ENCODE results near the gene HELZ.

Gene HELZ

DNA sequence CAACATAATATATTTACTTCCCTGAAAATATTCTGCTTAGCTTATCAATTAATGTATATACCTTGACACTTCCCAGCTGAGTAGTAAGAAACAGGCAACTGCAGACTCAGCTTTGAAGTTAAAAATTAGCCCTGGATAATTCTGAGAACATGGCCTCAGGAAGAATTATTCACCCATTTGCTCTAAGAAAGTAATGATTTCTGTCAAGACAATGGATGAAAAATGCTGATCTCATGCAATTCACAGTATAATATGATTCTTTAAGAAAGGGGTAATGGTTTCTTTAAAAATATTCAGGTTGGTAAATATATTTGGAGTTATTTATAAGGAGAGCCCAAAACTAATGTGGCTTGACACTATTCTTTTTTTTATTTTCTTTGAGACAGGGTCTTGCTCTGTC lies 111.8 kb downstream of the HELZ start (continued):
- TF ChIP-seq, protein P1, sequence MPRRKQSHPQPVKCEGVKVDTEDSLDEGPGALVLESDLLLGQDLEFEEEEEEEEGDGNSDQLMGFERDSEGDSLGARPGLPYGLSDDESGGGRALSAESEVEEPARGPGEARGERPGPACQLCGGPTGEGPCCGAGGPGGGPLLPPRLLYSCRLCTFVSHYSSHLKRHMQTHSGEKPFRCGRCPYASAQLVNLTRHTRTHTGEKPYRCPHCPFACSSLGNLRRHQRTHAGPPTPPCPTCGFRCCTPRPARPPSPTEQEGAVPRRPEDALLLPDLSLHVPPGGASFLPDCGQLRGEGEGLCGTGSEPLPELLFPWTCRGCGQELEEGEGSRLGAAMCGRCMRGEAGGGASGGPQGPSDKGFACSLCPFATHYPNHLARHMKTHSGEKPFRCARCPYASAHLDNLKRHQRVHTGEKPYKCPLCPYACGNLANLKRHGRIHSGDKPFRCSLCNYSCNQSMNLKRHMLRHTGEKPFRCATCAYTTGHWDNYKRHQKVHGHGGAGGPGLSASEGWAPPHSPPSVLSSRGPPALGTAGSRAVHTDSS (tag by site-specific recombination; IDR thresholded peaks at IDR 0.05): no peak

DNA sequence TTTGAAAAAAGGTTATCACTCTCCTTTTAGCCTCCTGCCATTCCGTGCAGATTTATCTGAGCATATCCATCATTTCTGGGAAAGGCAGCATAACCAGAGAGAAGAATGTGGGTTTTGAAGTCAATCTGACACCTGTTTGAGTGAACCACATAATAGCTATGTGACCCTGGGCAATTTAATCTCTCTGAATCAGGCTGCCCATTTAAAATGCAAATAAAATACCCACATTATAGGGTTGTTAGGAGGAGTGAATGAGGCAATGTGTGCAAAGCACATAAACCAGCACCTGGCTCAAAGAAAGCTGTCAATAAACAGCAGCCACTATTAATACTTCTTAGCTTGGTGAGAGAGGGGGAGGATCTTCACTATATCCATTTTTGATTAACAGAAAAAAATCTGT lies 112.6 kb downstream of the HELZ start:
- peaks cover 13% of the 10 kb centered on the region; the same call in 1 of the 2 replicates for H3K4me1 ChIP-seq (ENCODE audit: control insufficient read depth, insufficient read depth, low read length)
- H3K9me3 ChIP-seq (ENCODE audit: control insufficient read depth, insufficient read depth, low read depth, low read length): no peaks in the 10 kb centered on the region
- H3K4me3 ChIP-seq (ENCODE audit: low read depth, low read length): no peak overlapping the region
- ChIA-PET CTCF (interaction anchor here (0.6 kb wide), 1 partner anchor 41 kb away, joined by 5 read pairs; no protein-coding TSS in a partner anchor), POLR2A (no interaction called here)
- no peak overlapping the region for H3K27ac ChIP-seq (ENCODE audit: extremely low read depth, low read depth, low read length)
- peaks cover 29 to 38% of the 10 kb centered on the region in 2 experiments for H3K36me3 ChIP-seq (ENCODE audit: control insufficient read depth in 2 of 2, insufficient read depth in 1 of 2, low read length in 2 of 2)
- TF ChIP-seq ZNF677 (tag by site-specific recombination; IDR thresholded peaks at IDR 0.05): no peak
- TF ChIP-seq ZXDB (tag by site-specific recombination; IDR thresholded peaks at IDR 0.05): no peak
- no peak for TF ChIP-seq WT1 (tag by site-specific recombination; IDR thresholded peaks at IDR 0.05)
- TF ChIP-seq, protein P2, sequence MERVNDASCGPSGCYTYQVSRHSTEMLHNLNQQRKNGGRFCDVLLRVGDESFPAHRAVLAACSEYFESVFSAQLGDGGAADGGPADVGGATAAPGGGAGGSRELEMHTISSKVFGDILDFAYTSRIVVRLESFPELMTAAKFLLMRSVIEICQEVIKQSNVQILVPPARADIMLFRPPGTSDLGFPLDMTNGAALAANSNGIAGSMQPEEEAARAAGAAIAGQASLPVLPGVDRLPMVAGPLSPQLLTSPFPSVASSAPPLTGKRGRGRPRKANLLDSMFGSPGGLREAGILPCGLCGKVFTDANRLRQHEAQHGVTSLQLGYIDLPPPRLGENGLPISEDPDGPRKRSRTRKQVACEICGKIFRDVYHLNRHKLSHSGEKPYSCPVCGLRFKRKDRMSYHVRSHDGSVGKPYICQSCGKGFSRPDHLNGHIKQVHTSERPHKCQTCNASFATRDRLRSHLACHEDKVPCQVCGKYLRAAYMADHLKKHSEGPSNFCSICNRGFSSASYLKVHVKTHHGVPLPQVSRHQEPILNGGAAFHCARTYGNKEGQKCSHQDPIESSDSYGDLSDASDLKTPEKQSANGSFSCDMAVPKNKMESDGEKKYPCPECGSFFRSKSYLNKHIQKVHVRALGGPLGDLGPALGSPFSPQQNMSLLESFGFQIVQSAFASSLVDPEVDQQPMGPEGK (tag by site-specific recombination; IDR thresholded peaks at IDR 0.05): no peak
- no peak for TF ChIP-seq KLF9 (tag by site-specific recombination; IDR thresholded peaks at IDR 0.05; ENCODE audit: low read depth)
- peak; percentile 43; the same call in 1 of the 2 replicates for TF ChIP-seq SCRT1 (tag by site-specific recombination; IDR thresholded peaks at IDR 0.05; ENCODE audit: borderline replicate concordance)
- no peak for TF ChIP-seq ZNF560 (tag by site-specific recombination; IDR thresholded peaks at IDR 0.05; ENCODE audit: borderline replicate concordance)
- 0 out of 2 replicates have a peak, but pooled peaks have one; percentile 18 for TF ChIP-seq FEZF1 (tag by site-specific recombination; IDR thresholded peaks at IDR 0.05)
- TF ChIP-seq ZNF843 (tag by site-specific recombination; IDR thresholded peaks at IDR 0.05): 0 out of 2 replicates have a peak, but pooled peaks have one; percentile 23
- peak; percentile 77 for TF ChIP-seq SCRT2 (tag by site-specific recombination; IDR thresholded peaks at IDR 0.05)
- no peak for TF ChIP-seq ZNF791 (tag by site-specific recombination; IDR thresholded peaks at IDR 0.05)

DNA sequence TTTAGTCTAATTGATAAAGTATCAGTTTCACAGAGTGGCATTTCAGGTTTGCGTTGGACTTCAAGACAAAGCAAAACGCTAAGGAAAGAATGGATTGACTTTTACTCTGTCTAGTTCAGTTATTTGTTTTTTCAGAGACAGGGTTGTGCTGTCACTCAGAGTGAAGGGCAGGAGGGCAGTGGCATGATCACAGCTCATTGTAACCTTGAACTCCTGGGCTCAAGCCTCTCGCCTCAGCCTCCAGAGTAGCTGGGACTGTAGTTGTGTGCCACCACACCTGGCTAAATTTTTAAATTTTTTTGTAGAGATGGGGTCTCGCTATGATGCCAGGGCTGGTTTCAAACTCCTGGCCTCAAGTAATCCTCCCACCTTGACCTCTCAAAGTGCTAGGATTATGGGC lies 114.2 kb downstream of the HELZ start:
- peaks cover 20 to 26% of the 10 kb centered on the region in 2 experiments for H3K36me3 ChIP-seq (ENCODE audit: control insufficient read depth in 2 of 2, insufficient read depth in 1 of 2, low read length in 2 of 2)
- no peaks in the 10 kb centered on the region for H3K9me3 ChIP-seq (ENCODE audit: control insufficient read depth, insufficient read depth, low read depth, low read length)
- no peak for TF ChIP-seq ZBTB48 (tag by site-specific recombination; IDR thresholded peaks at IDR 0.05)
- no peak for TF ChIP-seq ZSCAN30 (tag by site-specific recombination; IDR thresholded peaks at IDR 0.05)
- TF ChIP-seq ZBTB17 (tag by site-specific recombination; IDR thresholded peaks at IDR 0.05): peak; percentile 25; the same call in 1 of the 2 replicates
- TF ChIP-seq, protein P3, sequence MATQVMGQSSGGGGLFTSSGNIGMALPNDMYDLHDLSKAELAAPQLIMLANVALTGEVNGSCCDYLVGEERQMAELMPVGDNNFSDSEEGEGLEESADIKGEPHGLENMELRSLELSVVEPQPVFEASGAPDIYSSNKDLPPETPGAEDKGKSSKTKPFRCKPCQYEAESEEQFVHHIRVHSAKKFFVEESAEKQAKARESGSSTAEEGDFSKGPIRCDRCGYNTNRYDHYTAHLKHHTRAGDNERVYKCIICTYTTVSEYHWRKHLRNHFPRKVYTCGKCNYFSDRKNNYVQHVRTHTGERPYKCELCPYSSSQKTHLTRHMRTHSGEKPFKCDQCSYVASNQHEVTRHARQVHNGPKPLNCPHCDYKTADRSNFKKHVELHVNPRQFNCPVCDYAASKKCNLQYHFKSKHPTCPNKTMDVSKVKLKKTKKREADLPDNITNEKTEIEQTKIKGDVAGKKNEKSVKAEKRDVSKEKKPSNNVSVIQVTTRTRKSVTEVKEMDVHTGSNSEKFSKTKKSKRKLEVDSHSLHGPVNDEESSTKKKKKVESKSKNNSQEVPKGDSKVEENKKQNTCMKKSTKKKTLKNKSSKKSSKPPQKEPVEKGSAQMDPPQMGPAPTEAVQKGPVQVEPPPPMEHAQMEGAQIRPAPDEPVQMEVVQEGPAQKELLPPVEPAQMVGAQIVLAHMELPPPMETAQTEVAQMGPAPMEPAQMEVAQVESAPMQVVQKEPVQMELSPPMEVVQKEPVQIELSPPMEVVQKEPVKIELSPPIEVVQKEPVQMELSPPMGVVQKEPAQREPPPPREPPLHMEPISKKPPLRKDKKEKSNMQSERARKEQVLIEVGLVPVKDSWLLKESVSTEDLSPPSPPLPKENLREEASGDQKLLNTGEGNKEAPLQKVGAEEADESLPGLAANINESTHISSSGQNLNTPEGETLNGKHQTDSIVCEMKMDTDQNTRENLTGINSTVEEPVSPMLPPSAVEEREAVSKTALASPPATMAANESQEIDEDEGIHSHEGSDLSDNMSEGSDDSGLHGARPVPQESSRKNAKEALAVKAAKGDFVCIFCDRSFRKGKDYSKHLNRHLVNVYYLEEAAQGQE (tag by site-specific recombination; IDR thresholded peaks at IDR 0.05): no peak
- CTCF ChIA-PET: interaction anchor here (0.6 to 0.7 kb wide), 3 partner anchors 13 to 1840 kb away, joined by 3 to 4 read pairs (median 3); no protein-coding TSS in a partner anchor
- no peak overlapping the region for H3K4me3 ChIP-seq (ENCODE audit: low read depth, low read length)
- peaks cover 13% of the 10 kb centered on the region; the same call in 1 of the 2 replicates for H3K4me1 ChIP-seq (ENCODE audit: control insufficient read depth, insufficient read depth, low read length)
- H3K27ac ChIP-seq (ENCODE audit: extremely low read depth, low read depth, low read length): no peak overlapping the region
- POLR2A ChIA-PET: interaction anchor here (0.6 kb wide), 1 partner anchor 265 kb away, joined by 3 read pairs; no protein-coding TSS in a partner anchor
